ENCODE results near the gene INO80D. TPM values are rescaled to one million over a fixed set of nuclear protein-coding genes. Genes with fewer than 3 reads are reported as not detected.
"Not testable (repeated sequence)": the region's sequence is repeated elsewhere in the genome, so short reads cannot be mapped to it uniquely, and the experiment has no call there.

Gene INO80D
- total and polyA plus RNA-seq, 9 donors = 3.2 to 37.6 (median 23.9) TPM

GRCh38 chr2:206028101-206028500, 57.9 kb downstream of the INO80D start:
- DNase-seq = no peak
- no peaks in the 10 kb centered on the region for H3K4me1 ChIP-seq (ENCODE audit: insufficient read depth)
- H3K27ac ChIP-seq = no peak overlapping the region
- WGBS, 3 donors = 85 to 93% (median 93%) methylated on average over 10 of the region's 10 CpGs
- intact Hi-C loops (cut with DNase I) = no loop called here
- H3K36me3 ChIP-seq = no peaks in the 10 kb centered on the region
- no peaks in the 10 kb centered on the region for H3K9me3 ChIP-seq
- H3K4me3 ChIP-seq = no peak overlapping the region
- TF ChIP-seq CTCF (IDR thresholded peaks at IDR 0.05) (no peak), EP300 (IDR thresholded peaks at IDR 0.05) (no peak), POLR2A (IDR thresholded peaks at IDR 0.05) (no peak)
- no peaks in the 10 kb centered on the region for H3K27me3 ChIP-seq

- Histone ChIP-seq H3K4me1 (ENCODE audit: insufficient read depth) (no peaks in the 10 kb centered on the region), H3K27ac (no peak overlapping the region), H3K4me3 (no peak overlapping the region), H3K27me3 (no peaks in the 10 kb centered on the region), H3K36me3 (no peaks in the 10 kb centered on the region), H3K9me3 (no peaks in the 10 kb centered on the region)
- 58 to 73% (median 62%) methylated on average over 8 of the region's 8 CpGs for WGBS, 3 donors
- intact Hi-C loops (cut with DNase I) = no loop called here
- no peak for TF ChIP-seq EP300 (IDR thresholded peaks at IDR 0.05)
- no peak for TF ChIP-seq POLR2A (IDR thresholded peaks at IDR 0.05)
- no peak for TF ChIP-seq CTCF (IDR thresholded peaks at IDR 0.05)
- DNase-seq = no peak
These were observed 62.8 kb downstream of the INO80D start for GRCh38 chr2:206023183-206023582.

GRCh38 chr2:206020171-206020570, 65.8 kb downstream of the INO80D start:
- no peaks in the 10 kb centered on the region for H3K9me3 ChIP-seq
- 97 to 98% (median 98%) methylated on average over 2 of the region's 2 CpGs for WGBS, 3 donors

GRCh38 chr2:206015746-206016145, 70.2 kb downstream of the INO80D start:
- H3K4me1 ChIP-seq (ENCODE audit: insufficient read depth); H3K36me3 ChIP-seq; H3K4me3 ChIP-seq; H3K27me3 ChIP-seq; intact Hi-C loops (cut with DNase I); DNase-seq; H3K27ac ChIP-seq; H3K9me3 ChIP-seq: not testable (repeated sequence)
- WGBS, 3 donors = 96 to 98% (median 97%) methylated on average over 2 of the region's 2 CpGs

More at GRCh38 chr2:206020171-206020570, 65.8 kb downstream of the INO80D start:
- no peak for DNase-seq
- TF ChIP-seq CTCF (IDR thresholded peaks at IDR 0.05) (no peak), EP300 (IDR thresholded peaks at IDR 0.05) (no peak)
- intact Hi-C loops (cut with DNase I) = no loop called here
- H3K4me1 ChIP-seq (ENCODE audit: insufficient read depth) = no peaks in the 10 kb centered on the region
- no peak overlapping the region for H3K4me3 ChIP-seq
- H3K27me3 ChIP-seq = no peaks in the 10 kb centered on the region
- no peaks in the 10 kb centered on the region for H3K36me3 ChIP-seq
- H3K27ac ChIP-seq = no peak overlapping the region

DNA sequence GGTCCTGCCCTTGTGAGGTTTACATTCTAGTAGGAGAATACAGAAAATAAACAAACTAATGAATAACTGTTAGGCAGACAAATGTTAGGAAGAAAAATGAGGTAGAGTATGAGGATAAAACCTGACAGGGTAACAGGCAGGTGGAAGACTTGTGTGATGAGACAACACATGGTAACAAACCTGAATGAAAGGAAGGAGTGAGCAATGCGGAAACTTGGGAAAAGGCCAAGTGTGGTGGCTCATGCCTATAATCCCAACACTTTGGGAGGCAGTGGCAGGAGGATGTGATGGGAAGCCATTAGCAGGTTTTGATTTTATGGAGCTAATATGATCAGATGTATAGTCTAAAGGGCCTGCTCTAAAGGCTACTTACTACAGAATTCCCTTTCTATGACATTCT, 74.2 kb downstream of the INO80D start:
- Histone ChIP-seq H3K27ac (no peak overlapping the region), H3K36me3 (no peaks in the 10 kb centered on the region), H3K9me3 (no peaks in the 10 kb centered on the region), H3K27me3 (no peaks in the 10 kb centered on the region), H3K4me1 (ENCODE audit: insufficient read depth) (no peaks in the 10 kb centered on the region), H3K4me3 (no peak overlapping the region)
- DNase-seq = no peak
- intact Hi-C loops (cut with DNase I) = no loop called here
- TF ChIP-seq POLR2A (IDR thresholded peaks at IDR 0.05) (no peak), EP300 (IDR thresholded peaks at IDR 0.05) (no peak), CTCF (IDR thresholded peaks at IDR 0.05) (no peak)
- WGBS, 3 donors = 91 to 97% (median 94%) methylated on average over 1 of the region's 1 CpG
